Measurements from ENCODE around the gene COL10A1.

DNA sequence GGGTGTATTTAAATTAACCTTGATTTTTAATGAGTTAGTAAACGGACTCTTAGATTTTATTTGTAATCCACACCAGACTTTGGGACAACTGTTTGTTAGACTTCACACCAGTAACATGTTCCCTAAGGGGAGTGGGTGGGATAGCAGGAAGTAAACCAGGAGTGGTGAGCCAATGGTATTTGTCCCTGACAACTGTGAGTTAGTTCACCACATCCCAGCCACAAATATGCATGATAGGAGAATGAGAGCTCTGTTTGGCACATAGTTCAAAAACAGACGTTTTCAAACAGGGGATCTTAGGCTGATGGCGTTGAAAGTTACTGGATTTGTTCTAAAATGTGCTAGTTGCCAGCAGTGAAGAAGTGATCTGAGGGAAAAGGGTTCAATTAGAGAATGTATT lies 18.7 kb upstream of the COL10A1 start:
- TF ChIP-seq EP300 (conservative IDR thresholded peaks at IDR 0.05; ENCODE audit: poor library complexity, severe bottlenecking) = no peak
- no peak for TF ChIP-seq REST (IDR thresholded peaks at IDR 0.05; ENCODE audit: borderline replicate concordance)
- TF ChIP-seq, protein P1, sequence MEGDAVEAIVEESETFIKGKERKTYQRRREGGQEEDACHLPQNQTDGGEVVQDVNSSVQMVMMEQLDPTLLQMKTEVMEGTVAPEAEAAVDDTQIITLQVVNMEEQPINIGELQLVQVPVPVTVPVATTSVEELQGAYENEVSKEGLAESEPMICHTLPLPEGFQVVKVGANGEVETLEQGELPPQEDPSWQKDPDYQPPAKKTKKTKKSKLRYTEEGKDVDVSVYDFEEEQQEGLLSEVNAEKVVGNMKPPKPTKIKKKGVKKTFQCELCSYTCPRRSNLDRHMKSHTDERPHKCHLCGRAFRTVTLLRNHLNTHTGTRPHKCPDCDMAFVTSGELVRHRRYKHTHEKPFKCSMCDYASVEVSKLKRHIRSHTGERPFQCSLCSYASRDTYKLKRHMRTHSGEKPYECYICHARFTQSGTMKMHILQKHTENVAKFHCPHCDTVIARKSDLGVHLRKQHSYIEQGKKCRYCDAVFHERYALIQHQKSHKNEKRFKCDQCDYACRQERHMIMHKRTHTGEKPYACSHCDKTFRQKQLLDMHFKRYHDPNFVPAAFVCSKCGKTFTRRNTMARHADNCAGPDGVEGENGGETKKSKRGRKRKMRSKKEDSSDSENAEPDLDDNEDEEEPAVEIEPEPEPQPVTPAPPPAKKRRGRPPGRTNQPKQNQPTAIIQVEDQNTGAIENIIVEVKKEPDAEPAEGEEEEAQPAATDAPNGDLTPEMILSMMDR (IDR thresholded peaks at IDR 0.05; ENCODE audit: poor library complexity, severe bottlenecking) = no peak
- TF ChIP-seq EZH2 (IDR thresholded peaks at IDR 0.05; ENCODE audit: borderline replicate concordance, insufficient read depth, low read length, poor library complexity, severe bottlenecking) = no peak
- no peak for TF ChIP-seq POLR2AphosphoS5 (IDR thresholded peaks at IDR 0.05)
- TF ChIP-seq RAD21 (conservative IDR thresholded peaks at IDR 0.05) = no peak

Data from neural cell (in vitro differentiated cells).